SK-N-SH treated with all-trans-retinoic acid at 6 μM for 48 hours (cell line): Measurements from ENCODE around the gene DGKI.

ENCODE experiments used
- ATAC-seq: fragments of 200-7000 bp; cut with Tn5 transposase; 3 replicates; pipeline ENCODE4 v1.9.1; 2020; ENCODE audit warnings: mild to moderate bottlenecking, moderate library complexity
- ARNTL ChIP-seq: fragments of 450-650 bp; formaldehyde crosslinking; IDR thresholded peaks from 2 replicates; pipeline ENCODE4 v1.5.0; 2020; ENCODE audit warnings: low read depth, mild to moderate bottlenecking, moderate library complexity, borderline replicate concordance
- BACH2 ChIP-seq: fragments of 250-450 bp; sonication (Bioruptor Pico); IDR thresholded peaks from 2 replicates; pipeline ENCODE4 v1.9.0; 2021; ENCODE audit warnings: mild to moderate bottlenecking, borderline replicate concordance
- CSDC2 ChIP-seq: fragments of 250-450 bp; sonication (Bioruptor Pico); IDR thresholded peaks from 2 replicates; pipeline ENCODE4 v1.5.0; 2020; ENCODE audit warnings: mild to moderate bottlenecking, moderate library complexity
- CSRNP3 ChIP-seq: fragments of 250-450 bp; sonication (Bioruptor Pico); IDR thresholded peaks from 2 replicates; pipeline ENCODE4 v1.5.1; 2021; ENCODE audit warnings: mild to moderate bottlenecking, moderate library complexity
- ESRRG ChIP-seq: fragments of 250-450 bp; sonication (Bioruptor Pico); IDR thresholded peaks from 2 replicates; pipeline ENCODE4 v1.6.1; 2021; ENCODE audit warnings: mild to moderate bottlenecking
- GLIS3 ChIP-seq: fragments of 250-450 bp; sonication (Bioruptor Pico); IDR thresholded peaks from 2 replicates; pipeline ENCODE4 v1.5.0; 2020; ENCODE audit warnings: mild to moderate bottlenecking, moderate library complexity
- ISL1 ChIP-seq: fragments of 250-450 bp; sonication (Bioruptor Pico); IDR thresholded peaks from 2 replicates; pipeline ENCODE4 v2.1.2; 2022; ENCODE audit warnings: mild to moderate bottlenecking, moderate library complexity
- OSR1 ChIP-seq: fragments of 250-450 bp; sonication (Bioruptor Pico); IDR thresholded peaks from 2 replicates; pipeline ENCODE4 v1.8.0; 2022; ENCODE audit warnings: moderate library complexity, mild to moderate bottlenecking, inconsistent platforms
- PATZ1 ChIP-seq: fragments of 250-450 bp; sonication (Bioruptor Pico); IDR thresholded peaks from 2 replicates; pipeline ENCODE4 v1.8.0; 2020; ENCODE audit warnings: mild to moderate bottlenecking, moderate library complexity, borderline replicate concordance
- POU6F1 ChIP-seq: fragments of 250-450 bp; sonication (Bioruptor Pico); IDR thresholded peaks from 2 replicates; pipeline ENCODE4 v1.8.0; 2021; ENCODE audit warnings: low read depth, mild to moderate bottlenecking, moderate library complexity, borderline replicate concordance
- RARB ChIP-seq: fragments of 250-450 bp; sonication (Bioruptor Pico); IDR thresholded peaks from 2 replicates; pipeline ENCODE4 v1.8.0; 2021; ENCODE audit warnings: mild to moderate bottlenecking, moderate library complexity
- SNAI2 ChIP-seq: fragments of 250-450 bp; sonication (Bioruptor Pico); IDR thresholded peaks from 2 replicates; pipeline ENCODE4 v1.5.0; 2020; ENCODE audit warnings: mild to moderate bottlenecking, moderate library complexity
- TCF4 ChIP-seq: fragments of 250-450 bp; sonication (Bioruptor Pico); IDR thresholded peaks from 2 replicates; pipeline ENCODE4 v1.8.0; 2021; ENCODE audit warnings: mild to moderate bottlenecking, moderate library complexity, borderline replicate concordance
- TOX ChIP-seq: fragments of 250-450 bp; sonication (Bioruptor Pico); IDR thresholded peaks from 2 replicates; pipeline ENCODE4 v1.8.0; 2021; ENCODE audit warnings: mild to moderate bottlenecking, moderate library complexity, borderline replicate concordance
- TSHZ2 ChIP-seq: fragments of 250-450 bp; sonication (Bioruptor Pico); IDR thresholded peaks from 2 replicates; pipeline ENCODE4 v1.5.0; 2020; ENCODE audit warnings: mild to moderate bottlenecking, moderate library complexity
- ZC3H10 ChIP-seq: fragments of 250-450 bp; sonication (Bioruptor Pico); IDR thresholded peaks from 2 replicates; pipeline ENCODE4 v1.5.1; 2021; ENCODE audit warnings: mild to moderate bottlenecking, moderate library complexity
- ZFP30 ChIP-seq: fragments of 450-650 bp; formaldehyde crosslinking; IDR thresholded peaks from 2 replicates; pipeline ENCODE4 v1.5.0; 2022; ENCODE audit warnings: mild to moderate bottlenecking, moderate library complexity
- ZNF565 ChIP-seq: fragments of 450-650 bp; formaldehyde crosslinking; conservative IDR thresholded peaks from 2 replicates; pipeline ENCODE4 v1.5.0; 2020; ENCODE audit warnings: low read depth, mild to moderate bottlenecking, moderate library complexity
- ZNF70 ChIP-seq: fragments of 450-650 bp; formaldehyde crosslinking; IDR thresholded peaks from 2 replicates; pipeline ENCODE4 v1.5.0; 2020; ENCODE audit warnings: mild to moderate bottlenecking, moderate library complexity

The DGKI gene

GRCh38 chr7:137388916-137389315 is 457.9 kb downstream of the DGKI start:
- no peak for ATAC-seq
- TF ChIP-seq TSHZ2 (no peak), ZNF565 (CRISPR knock-in tag) (no peak), TOX (no peak), SNAI2 (CRISPR knock-in tag) (no peak), TCF4 (no peak), GLIS3 (CRISPR knock-in tag) (no peak), ZFP30 (no peak), ISL1 (CRISPR knock-in tag) (no peak), RARB (no peak), BACH2 (CRISPR knock-in tag) (no peak)

GRCh38 chr7:137386966-137387365 is 459.8 kb downstream of the DGKI start:
- ATAC-seq = no peak
- no peak for TF ChIP-seq ARNTL
- TF ChIP-seq ZNF565 (CRISPR knock-in tag) = no peak
- no peak for TF ChIP-seq GLIS3 (CRISPR knock-in tag)
- no peak for TF ChIP-seq ZC3H10
- TF ChIP-seq OSR1 (CRISPR knock-in tag) = no peak
- TF ChIP-seq POU6F1 (CRISPR knock-in tag) = no peak
- TF ChIP-seq ESRRG (CRISPR knock-in tag) = no peak
- TF ChIP-seq ZFP30 = no peak
- TF ChIP-seq TCF4 = no peak
- no peak for TF ChIP-seq PATZ1 (CRISPR knock-in tag)
- TF ChIP-seq SNAI2 (CRISPR knock-in tag) = no peak
- TF ChIP-seq ZNF70 (CRISPR knock-in tag) = no peak
- TF ChIP-seq TOX = no peak
- TF ChIP-seq, all 23 proteins: peak for 0

GRCh38 chr7:137381045-137381444 is 465.7 kb downstream of the DGKI start:
- no peak for TF ChIP-seq GLIS3 (CRISPR knock-in tag)
- TF ChIP-seq PATZ1 (CRISPR knock-in tag) = no peak
- TF ChIP-seq ESRRG (CRISPR knock-in tag) = no peak
- no peak for TF ChIP-seq CSDC2 (CRISPR knock-in tag)
- no peak for ATAC-seq

GRCh38 chr7:137373507-137373906 is 473.3 kb downstream of the DGKI start:
- TF ChIP-seq GLIS3 (CRISPR knock-in tag) (0 out of 2 replicates have a peak, but pooled peaks have one; percentile 2), ISL1 (CRISPR knock-in tag) (peak; percentile 93), CSRNP3 (no peak)
- ATAC-seq = no peak
